Natural killer cell (primary cell): ENCODE data around the gene MLPH. TPM values are rescaled to one million over a fixed set of nuclear protein-coding genes. Genes with fewer than 3 reads are reported as not detected.

Experiments
- ATAC-seq, 3 donors: fragments of 150-1000 bp in 2 of 3; fragments of 200-7000 bp in 1 of 3; cut with Tn5 transposase; 1 replicate in 1 of 3; 2 replicates in 2 of 3; pipeline ENCODE4 v1.10.0; 2021; ENCODE audit warnings: mild to moderate bottlenecking in 2 of 3, moderate library complexity in 2 of 3
- DNase-seq, 2 donors: peaks; one replicate each; pipeline versions ENCODE4 v3.0.0 to v3.0.0-alpha.2; 2013 to 2021; ENCODE audit warnings: mixed read lengths in 1 of 2
- H3K27ac ChIP-seq: one replicate; pipeline ENCODE4 v1.5.1; 2013; ENCODE audit warnings: mild to moderate bottlenecking, low read length
- H3K27me3 ChIP-seq: one replicate; pipeline ENCODE4 v1.6.1; 2013; ENCODE audit warnings: low read length; ENCODE audit not compliant: control insufficient read depth, insufficient read depth
- H3K36me3 ChIP-seq: one replicate; pipeline ENCODE4 v1.6.1; 2013; ENCODE audit warnings: low read length; ENCODE audit not compliant: control insufficient read depth, insufficient read depth
- H3K4me1 ChIP-seq: one replicate; pipeline ENCODE4 v1.6.1; 2013; ENCODE audit warnings: low read length; ENCODE audit not compliant: control insufficient read depth, insufficient read depth
- H3K4me3 ChIP-seq: one replicate; pipeline ENCODE4 v1.5.1; 2013; ENCODE audit warnings: low read length
- H3K9me3 ChIP-seq: one replicate; pipeline ENCODE4 v1.6.1; 2013; ENCODE audit warnings: low read length; ENCODE audit not compliant: control insufficient read depth, insufficient read depth
- H3K27ac Mint-ChIP-seq, 2 donors: one replicate each; pipeline ENCODE4 v1.8.0; 2022; ENCODE audit warnings: mild to moderate bottlenecking in 2 of 2, mixed read lengths in 2 of 2, moderate library complexity in 1 of 2
- H3K27me3 Mint-ChIP-seq, 2 donors: one replicate each; pipeline ENCODE4 v1.8.0; 2022; ENCODE audit warnings: low read depth in 2 of 2, mixed read lengths in 2 of 2
- H3K36me3 Mint-ChIP-seq: one replicate; pipeline ENCODE4 v1.8.0; 2022; ENCODE audit warnings: mixed read lengths
- H3K4me1 Mint-ChIP-seq, 2 donors: one replicate each; pipeline ENCODE4 v1.8.0; 2022; ENCODE audit warnings: mixed read lengths in 2 of 2
- H3K4me3 Mint-ChIP-seq: one replicate; pipeline ENCODE4 v1.8.0; 2022; ENCODE audit warnings: mild to moderate bottlenecking, moderate library complexity, mixed read lengths
- H3K9me3 Mint-ChIP-seq, 2 donors: one replicate each; pipeline ENCODE4 v1.8.0; 2022; ENCODE audit warnings: mixed read lengths in 2 of 2
- CTCF ChIP-seq: fragments of 200-600 bp; IDR thresholded peaks from one replicate; pipeline ENCODE4 v1.8.0; 2022; ENCODE audit warnings: antibody characterized with exemption
- WGBS: methylation state at CpG from one replicate; pipeline ENCODE4 v1.1.7; 2013; ENCODE audit warnings: missing lambda C conversion rate; ENCODE audit not compliant: insufficient coverage; 5-methylcytosine and 5-hydroxymethylcytosine counted together
- intact Hi-C: fragments of 100-400 bp; cut with micrococcal nuclease; formaldehyde crosslinking; loops from one replicate; pipeline ENCODE4 v1.14.2; 2022
- total RNA-seq, 4 donors: library from RNA; stranded (reverse); fragments of 120-200 nt in 1 of 4; gene quantifications; one replicate each; pipeline versions ENCODE4 v1.2.3 to v1.2.4, GENCODE V29; 2013 to 2022

MLPH gene
- total RNA-seq, 3 donors from 2014 or later (not counting 1 experiment from before 2014, with no cell fraction given): not detected

- ATAC-seq: no peak
- Histone ChIP-seq H3K4me1 (no peaks in the 10 kb centered on the region), H3K27me3 (no peaks in the 10 kb centered on the region), H3K36me3 (no peaks in the 10 kb centered on the region), H3K27ac (no peak overlapping the region), H3K4me3 (no peak overlapping the region), H3K9me3 (no peaks in the 10 kb centered on the region)
- H3K4me3 Mint-ChIP-seq: no peak overlapping the region
- peaks cover 0 to 5% of the 10 kb centered on the region in 2 donors for H3K4me1 Mint-ChIP-seq
- no peaks in the 10 kb centered on the region for H3K9me3 Mint-ChIP-seq
- TF ChIP-seq CTCF: no peak
- intact Hi-C loops: no loop called here
- no peak for DNase-seq
- 69% methylated on average over 11 of the region's 11 CpGs for WGBS
- H3K36me3 Mint-ChIP-seq: no peaks in the 10 kb centered on the region
- no peak overlapping the region for H3K27ac Mint-ChIP-seq
- peaks cover 6 to 11% of the 10 kb centered on the region in 2 donors for H3K27me3 Mint-ChIP-seq
These were observed 30.7 kb upstream of the MLPH start for GRCh38 chr2:237456200-237456843.

GRCh38 chr2:237457388-237457941 lies 29.6 kb upstream of the MLPH start:
- peaks cover 0 to 5% of the 10 kb centered on the region in 2 donors for H3K4me1 Mint-ChIP-seq
- H3K36me3 ChIP-seq: no peaks in the 10 kb centered on the region
- 96% methylated on average over 2 of the region's 2 CpGs for WGBS
- H3K9me3 ChIP-seq: no peaks in the 10 kb centered on the region
- DNase-seq (no peak), ATAC-seq (no peak)
- H3K4me1 ChIP-seq: no peaks in the 10 kb centered on the region
- no peaks in the 10 kb centered on the region for H3K9me3 Mint-ChIP-seq
- no peaks in the 10 kb centered on the region for H3K36me3 Mint-ChIP-seq
- H3K4me3 ChIP-seq: no peak overlapping the region
- H3K27me3 Mint-ChIP-seq: peaks cover 6 to 11% of the 10 kb centered on the region in 2 donors
- H3K27ac Mint-ChIP-seq: no peak overlapping the region
- H3K27me3 ChIP-seq: no peaks in the 10 kb centered on the region
- TF ChIP-seq CTCF: no peak
- no peak overlapping the region for H3K27ac ChIP-seq
- intact Hi-C loops: no loop called here
- no peak overlapping the region for H3K4me3 Mint-ChIP-seq

GRCh38 chr2:237458519-237458918 lies 28.5 kb upstream of the MLPH start:
- ATAC-seq: no peak
- no peaks in the 10 kb centered on the region for H3K36me3 ChIP-seq
- H3K27me3 Mint-ChIP-seq: peaks cover 6 to 14% of the 10 kb centered on the region in 2 donors
- H3K9me3 Mint-ChIP-seq: no peaks in the 10 kb centered on the region
- H3K27me3 ChIP-seq: no peaks in the 10 kb centered on the region
- 83% methylated on average over 1 of the region's 1 CpG for WGBS
- no peak overlapping the region for H3K4me3 Mint-ChIP-seq
- H3K4me3 ChIP-seq: no peak overlapping the region
- no peaks in the 10 kb centered on the region for H3K4me1 ChIP-seq
- peaks cover 0 to 5% of the 10 kb centered on the region in 2 donors for H3K4me1 Mint-ChIP-seq
- no peaks in the 10 kb centered on the region for H3K36me3 Mint-ChIP-seq
- intact Hi-C loops: no loop called here
- H3K27ac Mint-ChIP-seq: no peak overlapping the region
- no peak for TF ChIP-seq CTCF
- H3K27ac ChIP-seq: no peak overlapping the region
- DNase-seq: no peak
- H3K9me3 ChIP-seq: no peaks in the 10 kb centered on the region

GRCh38 chr2:237459226-237459625 lies 27.8 kb upstream of the MLPH start:
- TF ChIP-seq CTCF: no peak

More at GRCh38 chr2:237459226-237459625, 27.8 kb upstream of the MLPH start:
- Histone ChIP-seq H3K9me3 (no peaks in the 10 kb centered on the region), H3K27me3 (no peaks in the 10 kb centered on the region), H3K27ac (no peak overlapping the region), H3K4me1 (no peaks in the 10 kb centered on the region), H3K36me3 (no peaks in the 10 kb centered on the region), H3K4me3 (no peak overlapping the region)
- no peak overlapping the region for H3K27ac Mint-ChIP-seq
- peaks cover 0 to 5% of the 10 kb centered on the region in 2 donors for H3K4me1 Mint-ChIP-seq
- H3K9me3 Mint-ChIP-seq: no peaks in the 10 kb centered on the region
- ATAC-seq (no peak), DNase-seq (no peak)
- intact Hi-C loops: no loop called here
- H3K36me3 Mint-ChIP-seq: no peaks in the 10 kb centered on the region
- peaks cover 6 to 14% of the 10 kb centered on the region in 2 donors for H3K27me3 Mint-ChIP-seq
- no peak overlapping the region for H3K4me3 Mint-ChIP-seq
- WGBS: 92% methylated on average over 4 of the region's 4 CpGs
